HG03469 (cell line): Measurements from ENCODE around the gene FSTL4.
"Not testable (repeated sequence)": the region's sequence is repeated elsewhere in the genome, so short reads cannot be mapped to it uniquely, and the experiment has no call there.

Experiments used
- ATAC-seq: cut with Tn5 transposase; IDR thresholded peaks from one replicate; pipeline ENCODE4 v1.9.1; 2021; ENCODE audit warnings: mild to moderate bottlenecking, moderate library complexity, moderate number of reproducible peaks; ENCODE audit not compliant: unreplicated experiment

Gene FSTL4

DNA sequence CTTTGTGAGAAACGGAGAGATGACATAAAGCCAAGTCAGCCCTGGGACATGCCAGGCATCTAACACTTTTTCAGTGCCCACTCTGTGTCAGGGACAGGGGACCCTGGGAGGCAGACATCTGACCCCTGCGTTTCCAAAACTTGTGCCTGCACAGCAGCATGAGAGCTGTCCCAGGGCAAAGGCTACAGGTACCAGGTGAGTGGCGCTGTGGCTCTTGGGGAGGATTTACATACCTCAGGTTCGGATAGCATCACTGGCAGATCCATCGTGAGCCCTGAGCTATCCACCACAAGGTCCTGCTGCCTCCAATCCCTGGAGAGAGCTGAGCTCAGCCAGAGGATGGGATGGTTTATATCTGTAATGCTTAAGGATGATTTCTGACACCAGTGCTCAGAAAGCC lies 52.4 kb downstream of the FSTL4 start:
- no peak for ATAC-seq

DNA sequence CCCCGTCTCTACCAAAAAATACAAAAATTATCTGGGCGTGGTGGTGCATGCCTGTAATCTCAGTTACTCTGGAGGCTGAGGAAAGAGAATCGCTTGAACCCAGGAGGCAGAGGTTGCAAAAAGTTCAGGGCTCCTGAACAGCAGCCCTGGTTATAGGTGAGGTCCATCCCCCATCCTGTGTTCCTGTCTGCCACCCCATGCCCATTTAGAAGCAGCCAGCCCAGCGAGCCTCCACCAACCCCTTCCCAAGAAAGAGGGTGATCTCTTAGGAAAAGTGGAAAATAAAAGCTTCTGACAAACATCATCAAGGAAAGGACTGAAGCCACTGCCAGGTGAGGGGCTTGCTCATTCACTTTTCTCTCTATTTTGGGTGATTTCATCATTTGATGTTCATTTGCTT lies 55.8 kb downstream of the FSTL4 start:
- ATAC-seq, result no peak

DNA sequence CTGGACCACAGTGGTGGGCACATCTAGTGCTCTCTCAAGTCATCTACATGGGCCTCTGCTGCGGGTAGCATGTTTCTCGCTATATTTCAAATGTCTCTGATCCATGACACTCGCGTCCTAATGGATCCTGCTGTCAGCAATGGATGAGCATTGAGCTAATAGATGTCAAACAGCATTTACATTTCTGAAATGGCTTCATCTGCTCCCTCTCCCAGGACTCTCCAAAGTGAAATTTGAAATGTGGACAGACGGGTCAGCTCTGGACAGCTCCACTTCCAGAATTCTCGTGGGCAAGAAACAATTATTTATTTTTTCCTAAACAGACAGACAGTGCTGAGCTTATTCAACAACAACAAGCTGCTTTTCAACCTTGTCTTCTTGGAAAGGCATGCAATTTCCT lies 58.1 kb downstream of the FSTL4 start:
- no peak for ATAC-seq

DNA sequence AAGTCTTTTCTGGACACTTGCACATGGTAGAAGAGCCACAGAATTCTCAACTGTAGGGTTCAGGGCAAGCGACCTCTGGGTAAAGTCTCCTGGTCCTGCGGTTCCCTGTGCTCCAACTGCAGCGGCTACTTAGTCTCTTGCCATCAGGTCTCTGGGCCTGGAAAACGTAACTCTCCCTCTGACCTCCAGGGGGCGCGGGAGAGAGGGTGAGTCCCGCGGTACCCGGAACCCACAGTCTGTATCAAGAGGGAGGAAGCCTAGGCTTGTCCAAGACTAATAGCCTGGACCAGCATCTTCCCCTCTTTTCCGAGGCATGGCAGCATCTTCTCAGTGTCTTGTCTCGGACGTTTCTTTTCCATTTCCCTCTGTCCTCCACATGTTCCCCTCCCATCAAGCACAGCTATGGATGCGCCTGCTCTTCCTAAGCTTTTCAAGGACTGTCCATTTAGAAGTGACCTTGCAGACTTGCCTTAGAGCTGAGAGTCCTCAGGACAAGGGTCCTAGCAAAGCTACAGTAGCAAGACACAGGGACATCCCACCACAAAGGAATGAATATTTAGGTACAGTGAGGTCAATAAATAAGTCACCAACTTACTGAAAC lies 59.3 kb downstream of the FSTL4 start:
- ATAC-seq, result no peak

DNA sequence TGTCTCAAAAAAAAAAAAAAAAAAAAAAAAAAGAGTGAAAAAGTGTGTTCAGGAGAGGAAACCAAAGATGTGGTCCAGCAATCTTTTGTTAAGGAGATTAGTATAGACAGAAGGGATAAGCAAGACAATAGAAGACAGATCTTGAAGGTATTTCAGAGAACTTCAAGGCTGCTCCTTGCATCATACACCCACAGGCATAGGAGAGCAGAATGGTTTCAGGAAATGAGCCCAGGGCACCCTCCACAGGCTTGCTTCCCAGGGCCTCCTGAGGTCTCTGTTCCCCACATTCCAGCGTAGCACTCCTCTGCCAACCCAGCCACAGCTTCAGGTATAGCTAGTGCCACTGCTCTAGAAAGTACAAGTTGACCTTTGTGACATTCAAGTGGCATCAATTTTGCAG lies 65.8 kb downstream of the FSTL4 start:
- no peak for ATAC-seq

DNA sequence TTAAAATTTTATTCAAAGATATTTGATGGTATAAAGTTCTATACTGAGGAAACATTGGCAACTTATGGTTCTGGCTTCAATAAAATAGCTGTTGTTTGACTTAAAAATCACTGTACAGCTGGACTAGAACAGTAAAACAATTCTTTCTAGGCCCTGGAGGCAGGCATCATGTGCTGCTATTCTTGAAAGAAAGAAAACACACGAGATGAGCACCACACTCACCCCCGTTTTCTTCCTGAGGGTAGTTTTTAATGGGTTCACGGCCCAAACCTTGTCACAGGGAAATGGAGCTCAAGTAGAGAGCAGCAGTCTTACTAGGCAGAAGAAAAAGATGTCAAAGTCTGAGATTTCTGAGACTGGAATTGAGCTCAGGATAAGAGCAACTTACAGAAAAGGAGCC lies 68.0 kb downstream of the FSTL4 start:
- no peak for ATAC-seq

DNA sequence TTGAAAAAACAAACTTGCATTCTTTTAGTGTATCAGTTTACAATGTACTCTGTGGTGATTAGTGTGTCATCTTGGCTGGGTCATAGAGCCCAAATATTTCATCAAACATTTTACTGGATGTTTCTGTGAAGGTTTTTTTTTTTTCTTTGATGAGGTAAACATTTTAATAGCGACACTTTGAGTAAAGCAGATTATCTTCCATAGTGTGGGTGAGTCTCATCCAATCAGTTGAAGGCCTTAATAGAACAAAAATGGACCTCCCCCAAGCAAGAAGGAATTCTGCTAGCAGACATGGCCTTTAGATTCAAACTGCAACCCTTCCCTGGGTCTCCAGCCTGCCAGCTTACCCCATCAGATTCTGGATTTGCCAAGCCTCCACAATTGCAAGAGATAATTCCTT lies 72.5 kb downstream of the FSTL4 start:
- ATAC-seq, result no peak

DNA sequence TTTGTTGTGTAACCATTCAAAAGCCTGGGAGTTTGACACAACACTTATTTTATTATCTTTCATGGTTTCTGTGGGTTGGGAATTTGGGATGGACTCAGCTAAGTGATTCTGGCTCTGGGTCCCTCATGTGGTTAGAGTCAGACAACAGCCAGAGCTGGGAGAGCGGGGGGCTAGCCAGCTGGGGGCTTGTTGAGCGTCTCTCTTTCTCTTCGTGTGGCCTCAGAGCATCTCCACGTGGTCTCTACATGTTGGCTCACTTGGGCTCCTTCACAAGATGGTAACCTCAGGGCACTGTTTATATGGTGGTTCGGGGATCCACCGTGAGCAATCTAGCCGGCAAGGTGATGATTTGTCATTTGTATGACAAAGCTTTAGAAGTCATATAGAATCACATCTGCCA lies 73.6 kb downstream of the FSTL4 start:
- ATAC-seq, result no peak

DNA sequence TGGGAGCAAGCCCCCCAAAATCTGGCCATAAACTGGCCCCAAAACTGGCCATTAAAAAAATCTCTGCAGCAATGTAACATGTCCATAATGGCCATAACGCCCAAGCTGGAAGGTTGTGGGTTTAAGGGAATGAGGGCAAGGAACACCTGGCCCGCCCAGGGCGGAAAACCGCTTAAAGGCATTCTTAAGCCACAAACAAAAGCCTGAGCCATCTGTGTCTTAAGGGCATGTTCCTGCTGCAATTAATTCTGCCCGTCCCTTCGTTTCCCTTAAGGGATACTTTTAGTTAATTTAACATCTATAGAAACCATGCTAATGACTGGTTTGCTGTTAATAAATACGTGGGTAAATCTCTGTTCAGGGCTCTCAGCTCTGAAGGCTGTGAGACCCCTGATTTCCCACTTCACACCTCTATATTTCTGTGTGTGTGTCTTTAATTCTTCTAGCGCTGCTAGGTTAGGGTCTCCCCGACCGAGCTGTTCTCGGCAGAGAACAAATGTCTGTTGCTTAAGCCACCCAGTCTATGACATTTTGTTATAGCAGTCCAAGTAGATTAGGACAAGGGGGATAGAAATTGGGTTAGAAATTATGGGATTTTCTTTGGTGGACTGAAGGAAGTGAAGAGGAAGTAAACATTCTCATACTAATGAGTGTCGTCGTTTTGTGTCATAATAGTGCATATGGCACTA lies 77.0 kb downstream of the FSTL4 start:
- not testable (repeated sequence) for ATAC-seq

DNA sequence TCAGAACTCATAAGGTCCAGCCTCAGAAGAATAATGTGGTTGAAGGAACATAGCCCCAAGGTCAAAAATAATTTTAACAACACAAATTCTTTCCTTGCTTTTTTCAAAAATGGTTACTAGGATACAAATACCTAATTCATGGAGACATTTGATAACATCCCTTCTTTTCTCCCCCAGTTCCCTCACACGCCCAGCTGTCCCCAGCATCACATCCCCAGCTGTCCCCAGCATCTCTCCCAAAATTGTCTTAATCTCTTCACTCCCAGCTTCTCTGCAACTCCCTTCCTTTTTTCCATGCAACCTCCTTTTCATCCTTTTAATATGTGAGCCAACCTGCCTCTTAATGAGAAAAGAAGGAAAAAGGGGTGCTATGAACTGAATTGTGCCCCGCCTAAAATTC lies 77.8 kb downstream of the FSTL4 start:
- no peak for ATAC-seq

DNA sequence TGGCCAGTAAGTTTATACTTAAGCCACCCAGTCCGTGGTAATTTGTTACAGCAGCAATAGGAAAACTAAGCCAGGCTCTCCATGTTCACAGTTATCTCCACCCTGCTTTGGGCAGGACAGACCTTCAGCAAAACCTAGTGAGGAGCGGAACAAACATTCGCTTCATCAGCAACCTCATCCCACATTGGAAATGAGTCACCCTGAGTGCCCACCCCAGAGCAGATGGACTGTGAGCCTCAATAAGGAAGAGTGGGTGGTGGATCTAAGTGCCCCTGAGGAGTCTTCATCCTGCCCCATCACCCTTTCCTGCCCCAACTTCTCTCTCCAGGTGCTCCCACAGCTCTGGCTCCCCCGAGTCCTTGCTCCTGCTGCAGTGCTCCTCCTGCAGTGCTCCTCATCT lies 78.8 kb downstream of the FSTL4 start:
- ATAC-seq, result no peak

DNA sequence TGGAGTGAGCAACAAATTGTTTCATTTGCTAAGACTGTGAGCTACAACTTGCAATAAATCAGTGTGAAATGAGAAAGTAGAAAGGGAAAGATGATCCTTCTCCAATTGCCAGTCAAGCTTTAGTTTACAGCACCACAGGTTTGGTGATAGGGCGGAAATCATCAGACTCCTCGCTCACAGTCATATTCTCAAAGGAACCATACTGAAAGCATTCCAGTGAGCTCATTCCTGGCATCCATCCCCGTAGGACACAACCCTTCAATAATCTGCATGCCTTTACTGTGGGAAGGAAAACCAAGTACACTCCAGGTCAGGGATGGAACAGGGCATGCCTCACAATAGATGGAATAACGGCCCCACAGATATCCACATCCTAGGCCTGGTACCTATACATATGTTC lies 80.7 kb downstream of the FSTL4 start:
- no peak for ATAC-seq

DNA sequence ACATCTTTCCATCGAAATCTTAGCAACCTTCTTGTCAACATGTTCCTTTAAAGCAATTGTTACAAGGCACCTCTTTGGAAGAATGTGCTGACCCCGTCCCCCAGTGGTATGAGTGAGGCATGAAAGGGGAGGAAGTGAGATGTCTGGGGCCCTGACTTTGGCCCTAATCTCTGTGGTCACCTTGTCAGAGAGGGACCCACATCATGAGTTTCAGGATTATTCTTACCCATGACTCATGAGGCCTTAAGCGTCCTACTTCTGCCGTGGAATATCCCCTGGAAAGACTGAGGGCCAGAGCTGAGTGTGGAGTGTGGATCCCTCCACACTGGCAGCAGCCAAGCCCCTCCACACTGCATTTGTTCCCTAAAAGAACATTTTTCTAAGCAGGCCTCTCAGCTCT lies 81.2 kb downstream of the FSTL4 start:
- ATAC-seq, result no peak

DNA sequence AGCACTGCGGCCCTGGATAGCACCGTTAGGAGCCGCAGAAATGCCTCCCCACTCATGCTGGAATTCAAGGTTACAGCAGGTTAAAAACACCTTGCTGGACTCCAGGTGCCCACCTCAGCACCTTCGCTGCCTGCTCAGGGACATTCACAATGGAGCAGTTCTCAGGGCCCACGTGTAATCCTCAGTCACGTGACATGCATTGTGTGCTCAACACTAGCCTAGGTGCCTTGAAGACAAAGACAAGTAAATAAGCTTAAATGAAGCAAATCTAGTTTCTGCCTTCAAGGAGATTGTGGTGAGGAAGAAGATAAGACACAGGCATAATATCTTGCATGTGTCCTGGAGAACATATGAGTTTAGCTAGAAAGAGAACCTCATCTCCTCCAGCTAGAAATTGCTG lies 82.1 kb downstream of the FSTL4 start:
- ATAC-seq, result no peak

DNA sequence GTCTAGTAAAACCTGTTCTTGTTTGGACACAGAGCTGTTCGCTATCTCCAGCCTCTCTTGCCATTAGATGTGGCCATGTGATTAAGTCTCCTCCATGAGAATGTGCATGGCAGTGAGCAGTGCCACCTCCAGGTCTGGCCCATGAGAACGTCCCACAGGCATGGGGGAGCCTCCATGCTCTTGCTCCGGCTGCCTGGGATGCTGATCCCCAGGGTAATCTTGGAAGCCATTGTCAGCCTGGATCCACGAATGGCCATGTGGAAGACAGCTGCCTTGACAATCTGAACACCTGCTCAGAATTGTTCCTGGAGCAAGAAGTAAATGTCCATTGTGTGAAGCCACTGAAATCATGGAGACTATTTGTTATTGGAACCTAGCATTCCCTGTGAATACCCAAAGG lies 83.5 kb downstream of the FSTL4 start:
- no peak for ATAC-seq

DNA sequence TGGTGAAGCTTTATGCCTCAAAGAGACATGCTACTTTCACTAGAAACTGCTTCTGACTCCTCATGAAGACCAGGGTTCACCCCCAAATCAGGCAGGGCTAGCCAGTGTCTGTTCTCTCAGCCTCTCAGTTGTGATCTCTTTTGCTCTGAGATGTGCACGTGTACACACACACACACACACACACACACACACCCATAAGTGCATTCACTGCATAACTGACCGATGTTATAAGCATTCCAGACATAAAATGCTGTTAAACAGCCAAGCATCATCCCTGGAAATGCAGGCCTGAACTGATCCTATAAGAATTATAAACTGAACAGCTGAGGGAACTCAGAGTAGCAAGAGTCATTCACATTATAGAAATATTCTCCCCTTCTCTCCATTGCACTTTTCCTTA lies 85.0 kb downstream of the FSTL4 start:
- no peak for ATAC-seq

DNA sequence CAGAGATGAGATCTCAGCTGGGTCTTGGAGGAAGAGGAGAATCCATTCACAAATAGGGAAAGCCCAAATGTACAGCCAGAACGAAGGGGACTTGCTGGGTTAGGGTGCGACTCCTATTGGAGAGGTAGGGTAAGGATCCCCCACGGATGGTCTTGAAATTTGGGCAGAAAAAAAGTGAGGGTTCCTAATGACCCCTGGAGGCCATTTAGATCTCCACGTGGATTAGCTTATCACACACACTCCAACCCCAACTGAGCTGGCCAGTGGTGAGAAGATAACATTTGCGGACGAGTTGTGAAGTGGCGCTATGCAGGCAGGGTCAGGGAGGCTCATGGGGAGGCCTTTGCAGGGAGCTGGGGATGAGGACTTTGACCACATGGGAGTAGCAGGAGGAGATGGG lies 86.0 kb downstream of the FSTL4 start:
- ATAC-seq, result no peak

DNA sequence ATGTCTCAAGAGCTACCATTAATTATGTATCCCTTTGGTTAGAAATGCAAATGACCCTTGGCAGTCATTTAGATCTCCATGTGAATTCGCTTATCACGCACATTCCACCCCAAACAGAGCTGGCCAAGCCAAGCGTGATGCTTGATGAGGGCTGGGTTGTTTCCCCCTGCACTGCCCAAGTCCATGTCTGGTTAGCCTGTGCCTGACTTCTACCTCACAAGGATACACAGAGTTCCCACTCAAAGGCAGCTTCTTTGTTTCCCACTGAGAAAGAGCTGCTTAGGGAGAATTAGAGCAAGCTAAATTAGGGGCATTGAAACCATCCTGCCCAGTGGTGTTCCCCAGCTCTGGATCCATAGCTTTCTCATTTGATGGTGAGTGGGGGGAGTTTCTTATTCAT lies 87.2 kb downstream of the FSTL4 start:
- no peak for ATAC-seq

DNA sequence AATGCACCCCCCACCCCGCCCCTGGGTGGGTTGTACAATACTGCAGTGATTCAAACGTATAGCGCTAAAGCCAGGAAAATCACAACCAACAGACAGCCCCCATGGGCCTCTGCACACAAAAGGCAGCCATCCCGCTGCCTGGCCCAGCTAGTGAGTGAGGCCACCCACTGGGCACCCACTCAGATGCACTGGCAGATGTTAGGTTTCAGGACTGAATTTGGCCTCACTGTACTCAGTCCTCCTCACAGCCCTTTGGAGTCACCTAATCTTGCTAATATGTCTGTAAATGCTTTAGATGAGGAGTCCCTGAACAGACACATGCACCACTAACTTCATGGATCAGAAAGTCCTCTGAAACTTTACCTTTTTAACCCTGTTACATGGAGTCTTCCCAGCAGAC lies 87.7 kb downstream of the FSTL4 start:
- no peak for ATAC-seq

DNA sequence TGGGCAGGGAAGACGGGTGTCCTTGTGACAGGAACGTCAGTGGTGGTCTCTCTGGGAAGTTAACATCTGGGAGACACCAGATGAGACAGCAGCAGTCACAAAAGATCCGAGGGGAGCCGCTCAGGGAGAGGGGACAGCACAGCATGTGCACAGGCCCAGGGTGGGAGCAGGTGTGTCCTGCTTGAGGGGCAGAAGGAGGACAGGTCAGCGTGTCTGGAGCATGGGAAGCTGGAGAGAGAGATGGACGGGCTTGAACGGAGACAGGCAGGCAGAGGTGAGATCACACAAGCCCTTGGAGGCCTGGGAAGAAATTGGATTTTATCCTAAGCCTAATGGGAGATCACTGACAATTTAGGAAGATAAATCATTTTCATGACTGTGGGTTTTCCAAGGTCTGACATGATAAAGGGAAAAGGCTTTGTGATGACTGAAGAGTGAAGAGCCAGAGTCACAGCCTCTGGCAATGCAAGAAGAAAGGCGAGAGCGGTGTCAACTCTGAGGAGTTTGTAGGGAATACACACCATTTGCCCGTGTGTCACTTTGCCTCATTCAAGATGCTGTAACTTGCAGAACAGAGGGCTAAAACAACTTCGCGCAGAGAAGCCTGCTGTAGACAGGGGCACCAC lies 88.3 kb downstream of the FSTL4 start:
- no peak for ATAC-seq

DNA sequence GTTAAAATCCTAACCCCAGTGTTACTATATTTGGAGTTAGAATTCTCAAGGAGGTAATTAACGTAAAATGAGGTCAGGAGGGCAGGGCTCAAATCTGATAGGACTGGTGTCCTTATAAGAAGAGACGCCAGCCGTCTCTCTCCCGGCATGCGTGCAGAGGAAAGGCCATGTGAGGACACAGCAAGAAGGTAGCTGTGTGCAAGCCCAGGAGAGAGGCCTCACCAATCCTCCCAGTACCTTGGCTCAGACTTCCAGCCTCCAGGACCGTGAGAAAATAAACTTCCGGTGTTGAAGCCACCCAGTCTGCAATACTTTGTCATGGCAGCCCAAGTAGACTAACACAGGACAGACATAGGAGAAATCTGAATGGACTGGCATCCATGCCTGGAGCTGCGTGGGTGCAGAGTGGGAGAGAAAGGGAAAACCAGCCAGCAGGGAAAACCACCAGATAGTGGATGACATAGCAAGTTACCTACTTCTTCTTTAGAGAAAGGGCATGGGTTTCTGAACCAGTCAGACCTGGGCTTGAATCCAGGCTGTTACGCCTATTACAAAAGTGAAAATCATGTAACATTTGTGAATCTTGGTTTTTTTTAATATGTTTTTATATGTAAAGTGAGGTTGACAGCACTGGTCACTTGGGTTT lies 89.2 kb downstream of the FSTL4 start:
- no peak for ATAC-seq

DNA sequence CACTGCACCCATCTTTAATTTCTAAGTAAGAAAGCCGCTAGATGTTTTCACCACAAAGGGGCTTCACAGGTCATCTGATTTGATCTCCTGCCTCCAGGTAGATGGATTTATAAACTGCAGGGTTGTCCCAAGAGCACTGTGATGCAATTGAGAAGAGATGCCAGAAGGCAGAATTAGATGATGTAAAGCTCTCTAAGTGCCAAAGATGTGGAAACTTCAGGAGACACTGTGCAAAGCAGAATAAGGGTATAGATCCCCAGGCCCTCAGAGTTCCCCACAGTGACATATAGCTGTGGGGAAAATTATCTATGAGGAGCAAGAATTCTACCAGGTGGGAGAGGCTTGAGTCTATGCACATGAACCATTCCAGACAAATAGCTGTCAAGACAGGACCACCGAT lies 90.5 kb downstream of the FSTL4 start:
- ATAC-seq, result no peak
